ENCODE results near the gene KLHL3. TPM values are rescaled to one million over a fixed set of nuclear protein-coding genes. Genes with fewer than 3 reads are reported as not detected.

The KLHL3 gene
- total RNA-seq, 1 experiment from 2014 or later, result 13.6 TPM

DNA sequence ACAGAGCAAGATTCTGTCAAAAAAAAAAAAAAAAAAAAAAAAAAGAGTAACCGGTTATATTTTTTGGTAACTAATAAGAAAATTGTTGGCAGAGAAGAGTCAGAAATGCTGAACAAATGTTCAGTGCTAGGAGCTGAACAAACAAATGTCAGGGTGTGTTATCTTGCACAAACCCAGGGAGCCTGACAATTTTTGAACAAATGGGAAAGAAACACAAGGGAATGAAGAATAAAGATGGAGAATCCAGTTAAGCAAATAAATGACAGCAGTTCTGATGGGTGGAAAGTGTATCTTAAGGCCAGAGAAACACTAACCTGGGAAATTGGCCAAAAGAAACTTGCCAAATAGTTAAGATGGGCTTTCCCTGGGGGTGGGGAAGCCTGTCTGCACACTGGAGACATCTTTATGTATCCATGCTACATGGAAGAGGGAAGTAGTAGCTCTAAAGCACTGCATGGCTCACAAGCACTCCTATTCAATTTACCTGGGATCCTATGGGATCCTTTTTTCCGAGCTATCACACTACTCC is 23.7 kb downstream of the KLHL3 start:
- Histone ChIP-seq H3K27me3 (ENCODE audit: insufficient read depth, low read depth) (no peaks in the 10 kb centered on the region), H3K9me2 (ENCODE audit: insufficient read depth) (no peaks in the 10 kb centered on the region), H3F3A (ENCODE audit: insufficient read depth, low read depth) (no peaks in the 10 kb centered on the region), H3K4me1 (replicated peaks; ENCODE audit: insufficient read depth) (no peaks in the 10 kb centered on the region), H3K4me2 (no peak overlapping the region), H3K79me2 (ENCODE audit: low read depth) (no peaks in the 10 kb centered on the region), H3K36me3 (ENCODE audit: low read depth) (peaks cover 5% of the 10 kb centered on the region; the same call in 1 of the 2 replicates), H3K9me3 (ENCODE audit: insufficient read depth, low read depth) (peaks cover 4% of the 10 kb centered on the region; the same call in 1 of the 2 replicates), H3K27ac (no peak overlapping the region), H3K4me3 (no peak overlapping the region), H4K20me1 (ENCODE audit: insufficient read depth) (no peaks in the 10 kb centered on the region), H2AFZ (no peak overlapping the region)
- ChIA-PET POLR2A (ENCODE audit: unreplicated experiment) (no interaction called here), CTCF (no interaction called here)
- no peak for TF ChIP-seq EZH2 (IDR thresholded peaks at IDR 0.05; ENCODE audit: low read depth)
- no peak for TF ChIP-seq CTCF (conservative IDR thresholded peaks at IDR 0.05)
- no peak for DNase-seq
- intact Hi-C loops (cut with micrococcal nuclease; ENCODE audit: unreplicated experiment), result no loop called here
- BruUV-seq (replicated peaks), result no TSS peak

- Histone ChIP-seq H3K4me2 (no peak overlapping the region), H3K27ac (no peak overlapping the region), H3K4me3 (no peak overlapping the region), H4K20me1 (ENCODE audit: insufficient read depth) (no peaks in the 10 kb centered on the region), H2AFZ (no peak overlapping the region), H3K9me2 (ENCODE audit: insufficient read depth) (no peaks in the 10 kb centered on the region), H3K4me1 (replicated peaks; ENCODE audit: insufficient read depth) (no peaks in the 10 kb centered on the region), H3K36me3 (ENCODE audit: low read depth) (peaks cover 5% of the 10 kb centered on the region; the same call in 1 of the 2 replicates), H3F3A (ENCODE audit: insufficient read depth, low read depth) (no peaks in the 10 kb centered on the region), H3K79me2 (ENCODE audit: low read depth) (no peaks in the 10 kb centered on the region), H3K27me3 (ENCODE audit: insufficient read depth, low read depth) (no peaks in the 10 kb centered on the region), H3K9me3 (ENCODE audit: insufficient read depth, low read depth) (peaks cover 4% of the 10 kb centered on the region; the same call in 1 of the 2 replicates)
- CTCF ChIA-PET, result no interaction called here
- intact Hi-C loops (cut with micrococcal nuclease; ENCODE audit: unreplicated experiment), result no loop called here
- DNase-seq, result no peak
- POLR2A ChIA-PET (ENCODE audit: unreplicated experiment), result no interaction called here
- BruUV-seq (replicated peaks), result no TSS peak
- TF ChIP-seq EZH2 (IDR thresholded peaks at IDR 0.05; ENCODE audit: low read depth) (no peak), CTCF (conservative IDR thresholded peaks at IDR 0.05) (no peak)
These were observed 25.8 kb downstream of the KLHL3 start for GRCh38 chr5:137710086-137710485.

- no peak overlapping the region for H3K27ac ChIP-seq
- no peaks in the 10 kb centered on the region for H3F3A ChIP-seq (ENCODE audit: insufficient read depth, low read depth)
- H4K20me1 ChIP-seq (ENCODE audit: insufficient read depth), result no peaks in the 10 kb centered on the region
- H3K4me1 ChIP-seq (replicated peaks; ENCODE audit: insufficient read depth), result no peaks in the 10 kb centered on the region
- ChIA-PET POLR2A (ENCODE audit: unreplicated experiment) (no interaction called here), CTCF (interaction anchor here (0.6 kb wide), 1 partner anchor 11 kb away, joined by 4 read pairs; no protein-coding TSS in a partner anchor)
- no TSS peak for BruUV-seq (replicated peaks)
- no peak overlapping the region for H3K4me2 ChIP-seq
- intact Hi-C loops (cut with micrococcal nuclease; ENCODE audit: unreplicated experiment), result no loop called here
- DNase-seq, result no peak
- H3K36me3 ChIP-seq (ENCODE audit: low read depth), result peaks cover 5% of the 10 kb centered on the region; the same call in 1 of the 2 replicates
- no peak overlapping the region for H3K4me3 ChIP-seq
- no peaks in the 10 kb centered on the region for H3K79me2 ChIP-seq (ENCODE audit: low read depth)
- H3K9me3 ChIP-seq (ENCODE audit: insufficient read depth, low read depth), result peaks cover 4% of the 10 kb centered on the region; the same call in 1 of the 2 replicates
- no peaks in the 10 kb centered on the region for H3K9me2 ChIP-seq (ENCODE audit: insufficient read depth)
- TF ChIP-seq CTCF (conservative IDR thresholded peaks at IDR 0.05) (no peak), EZH2 (IDR thresholded peaks at IDR 0.05; ENCODE audit: low read depth) (no peak)
- no peaks in the 10 kb centered on the region for H3K27me3 ChIP-seq (ENCODE audit: insufficient read depth, low read depth)
- H2AFZ ChIP-seq, result no peak overlapping the region
These were observed 26.9 kb downstream of the KLHL3 start for GRCh38 chr5:137708796-137709559.

All from PC-9 (cell line).